Aorta (tissue), 5 donors: ENCODE results near the gene INPP5D. TPM values are rescaled to one million over a fixed set of nuclear protein-coding genes. Genes with fewer than 3 reads are reported as not detected.

Experiments
- ATAC-seq: fragments of 200-7000 bp; cut with Tn5 transposase; one replicate; pipeline ENCODE4 v1.9.1; 2022; ENCODE audit warnings: moderate library complexity; ENCODE audit not compliant: low FRiP score
- DNase-seq, 2 donors: peaks; one replicate each; pipeline ENCODE4 v3.0.0-alpha.2; 2020
- H3K27ac ChIP-seq, 2 donors: one replicate each; pipeline ENCODE4 v1.5.1; 2013; ENCODE audit warnings: low read length in 2 of 2, mild to moderate bottlenecking in 2 of 2, moderate library complexity in 2 of 2, control low read depth in 1 of 2, inconsistent platforms in 1 of 2, low read depth in 1 of 2
- H3K27me3 ChIP-seq, 2 donors: one replicate each; pipeline ENCODE4 v1.6.1; 2013; ENCODE audit warnings: control low read depth in 1 of 2, low read length in 1 of 2, mild to moderate bottlenecking in 1 of 2, moderate library complexity in 1 of 2; ENCODE audit not compliant: insufficient read depth in 2 of 2, control insufficient read depth in 1 of 2
- H3K36me3 ChIP-seq, 2 donors: one replicate each; pipeline ENCODE4 v1.6.1; 2013; ENCODE audit warnings: control low read depth in 1 of 2, low read length in 1 of 2, mild to moderate bottlenecking in 1 of 2; ENCODE audit not compliant: insufficient read depth in 2 of 2, control insufficient read depth in 1 of 2
- H3K4me1 ChIP-seq, 2 donors: one replicate each; pipeline ENCODE4 v1.6.1; 2013; ENCODE audit warnings: low read length in 2 of 2, control low read depth in 1 of 2, mild to moderate bottlenecking in 1 of 2, moderate library complexity in 1 of 2; ENCODE audit not compliant: insufficient read depth in 2 of 2, control insufficient read depth in 1 of 2
- H3K4me3 ChIP-seq, 2 donors: one replicate each; pipeline ENCODE4 v1.5.1; 2013; ENCODE audit warnings: low read length in 2 of 2, control low read depth in 1 of 2, mild to moderate bottlenecking in 1 of 2
- H3K9me3 ChIP-seq: one replicate; pipeline ENCODE4 v1.6.1; 2013; ENCODE audit warnings: mild to moderate bottlenecking, low read length; ENCODE audit not compliant: control insufficient read depth
- WGBS, 2 donors: extraction: QIAGEN DNeasy Blood & Tissue Kit; methylation state at CpG; one replicate each; pipeline ENCODE4 v1.1.7; 2013; 5-methylcytosine and 5-hydroxymethylcytosine counted together
- intact Hi-C, 2 donors: fragments of 100-400 bp; cut with DNase I; formaldehyde crosslinking; loops; one replicate each; pipeline versions ENCODE4 v1.14.2 to v1.15.0; 2022
- polyA plus RNA-seq, 2 donors: library from polyadenylated mRNA; stranded (reverse); fragments of 200-250 nt; gene quantifications; one replicate each; pipeline ENCODE4 v1.2.3, GENCODE V29; 2013
- total RNA-seq, 2 donors: library from RNA; stranded (reverse); fragmentation: NEBNext Ultra II Directional; extraction: Animal tissue kit (Norgen Biotek cat#: 25700); gene quantifications; one replicate each; pipeline ENCODE4 v1.2.1, GENCODE V29; 2021
- donor health status: healthy with polysubstance abuse.
- donor health status: Bipolar disorder and iron deficiency.
- donor health status: DM: no; HTN: no; CAD: no.
- donor health status: DM: no; HTN: no; CAD: no.
- donor health status: DM: yes; HTN: yes; CAD: no.

Gene INPP5D
- total and polyA plus RNA-seq, 4 donors = 0.95 to 51.2 (median 17.2) TPM

DNA sequence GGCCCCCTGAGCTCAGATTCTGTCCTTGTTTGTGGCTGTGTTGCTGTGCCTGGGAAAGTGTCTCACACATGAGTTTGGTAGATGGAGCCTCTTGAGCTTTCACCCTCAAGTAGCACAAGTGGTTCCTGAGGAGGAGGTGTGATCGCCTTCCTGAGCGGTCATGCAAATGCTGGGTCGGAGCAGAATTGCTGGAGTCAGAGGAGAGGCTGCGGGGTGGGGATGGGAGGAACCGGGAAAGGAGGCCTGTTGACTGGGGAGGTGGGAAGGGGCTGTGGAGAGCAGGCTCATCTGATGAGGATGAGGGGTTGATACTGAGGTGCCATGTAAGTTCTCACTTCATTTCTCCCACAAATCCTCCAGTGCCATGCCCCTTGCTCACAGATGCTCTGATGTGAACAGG is 142.9 kb downstream of the INPP5D start:
- Histone ChIP-seq H3K36me3 (no peaks in the 10 kb centered on the region), H3K27me3 (no peaks in the 10 kb centered on the region), H3K9me3 (peaks cover 3% of the 10 kb centered on the region), H3K4me1 (no peaks in the 10 kb centered on the region), H3K4me3 (no peak overlapping the region), H3K27ac (no peak overlapping the region)
- no peak for ATAC-seq
- WGBS, 2 donors = 98% methylated on average over 5 of the region's 5 CpGs
- no peak for DNase-seq
- intact Hi-C loops = no loop called here

GRCh38 chr2:233204286-233204936 is 144.3 kb downstream of the INPP5D start:
- H3K4me3 ChIP-seq = no peak overlapping the region
- 82 to 89% methylated on average over 50 of the region's 50 CpGs for WGBS, 2 donors
- no peaks in the 10 kb centered on the region for H3K4me1 ChIP-seq
- H3K27ac ChIP-seq = no peak overlapping the region
- intact Hi-C loops = no loop called here
- H3K9me3 ChIP-seq = peaks cover 3% of the 10 kb centered on the region
- ATAC-seq = no peak
- H3K36me3 ChIP-seq = no peaks in the 10 kb centered on the region
- H3K27me3 ChIP-seq = no peaks in the 10 kb centered on the region
- no peak for DNase-seq

- H3K4me3 ChIP-seq = no peak overlapping the region
- 81 to 83% methylated on average over 9 to 10 of the region's 10 CpGs for whole genome bisulfite sequencing, 2 donors
- intact Hi-C loops = no loop called here
- H3K27ac ChIP-seq = no peak overlapping the region
- DNase-seq (no peak), ATAC-seq (no peak)
- no peaks in the 10 kb centered on the region for H3K27me3 ChIP-seq
- H3K36me3 ChIP-seq = no peaks in the 10 kb centered on the region
- H3K9me3 ChIP-seq = no peaks in the 10 kb centered on the region
- no peaks in the 10 kb centered on the region for H3K4me1 ChIP-seq
These were observed 148.4 kb downstream of the INPP5D start for GRCh38 chr2:233208382-233209116.

- DNase-seq = no peak
- Histone ChIP-seq H3K27me3 (no peaks in the 10 kb centered on the region), H3K36me3 (no peaks in the 10 kb centered on the region), H3K4me1 (no peaks in the 10 kb centered on the region), H3K4me3 (no peak overlapping the region), H3K9me3 (no peaks in the 10 kb centered on the region), H3K27ac (no peak overlapping the region)
- intact Hi-C loops = no loop called here
- 68 to 72% methylated on average over 4 of the region's 4 CpGs for WGBS, 2 donors
- ATAC-seq = no peak
These were observed 149.0 kb downstream of the INPP5D start for GRCh38 chr2:233209117-233209532.

GRCh38 chr2:233209533-233210171 is 149.5 kb downstream of the INPP5D start:
- WGBS, 2 donors = 37 to 38% methylated on average over 10 of the region's 10 CpGs
- Histone ChIP-seq H3K27ac (peak overlapping the region in 1 of 2 donors; percentile 14), H3K4me3 (no peak overlapping the region), H3K9me3 (no peaks in the 10 kb centered on the region), H3K4me1 (no peaks in the 10 kb centered on the region), H3K27me3 (no peaks in the 10 kb centered on the region), H3K36me3 (no peaks in the 10 kb centered on the region)
- intact Hi-C loops = no loop called here
- ATAC-seq = no peak
- no peak for DNase-seq

DNA sequence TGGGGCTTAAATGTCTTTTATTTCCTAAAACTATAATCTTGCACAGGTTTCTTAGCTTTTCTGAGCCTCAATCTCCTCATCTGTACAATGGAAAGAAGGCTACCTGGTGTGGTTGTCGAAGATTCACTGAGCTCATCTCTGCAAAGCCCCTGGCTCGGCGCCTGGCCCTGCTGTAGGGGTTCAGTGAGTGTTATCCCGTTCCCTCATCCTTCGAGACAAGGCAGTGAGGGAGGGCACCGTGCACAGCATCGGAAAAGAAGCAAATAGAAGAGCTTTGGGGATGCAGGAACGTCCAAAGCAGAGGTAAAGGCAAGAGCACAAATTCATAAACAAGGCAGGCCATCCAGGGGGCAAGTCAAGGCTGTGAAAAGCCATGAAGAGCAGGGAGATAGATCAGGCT is 150.1 kb downstream of the INPP5D start:
- intact Hi-C loops = no loop called here
- Histone ChIP-seq H3K36me3 (no peaks in the 10 kb centered on the region), H3K4me1 (no peaks in the 10 kb centered on the region), H3K9me3 (no peaks in the 10 kb centered on the region), H3K27ac (peak overlapping the region in 1 of 2 donors; percentile 59), H3K27me3 (no peaks in the 10 kb centered on the region), H3K4me3 (no peak overlapping the region)
- 97% methylated on average over 8 of the region's 8 CpGs for WGBS, 2 donors
- DNase-seq (no peak), ATAC-seq (no peak)

DNA sequence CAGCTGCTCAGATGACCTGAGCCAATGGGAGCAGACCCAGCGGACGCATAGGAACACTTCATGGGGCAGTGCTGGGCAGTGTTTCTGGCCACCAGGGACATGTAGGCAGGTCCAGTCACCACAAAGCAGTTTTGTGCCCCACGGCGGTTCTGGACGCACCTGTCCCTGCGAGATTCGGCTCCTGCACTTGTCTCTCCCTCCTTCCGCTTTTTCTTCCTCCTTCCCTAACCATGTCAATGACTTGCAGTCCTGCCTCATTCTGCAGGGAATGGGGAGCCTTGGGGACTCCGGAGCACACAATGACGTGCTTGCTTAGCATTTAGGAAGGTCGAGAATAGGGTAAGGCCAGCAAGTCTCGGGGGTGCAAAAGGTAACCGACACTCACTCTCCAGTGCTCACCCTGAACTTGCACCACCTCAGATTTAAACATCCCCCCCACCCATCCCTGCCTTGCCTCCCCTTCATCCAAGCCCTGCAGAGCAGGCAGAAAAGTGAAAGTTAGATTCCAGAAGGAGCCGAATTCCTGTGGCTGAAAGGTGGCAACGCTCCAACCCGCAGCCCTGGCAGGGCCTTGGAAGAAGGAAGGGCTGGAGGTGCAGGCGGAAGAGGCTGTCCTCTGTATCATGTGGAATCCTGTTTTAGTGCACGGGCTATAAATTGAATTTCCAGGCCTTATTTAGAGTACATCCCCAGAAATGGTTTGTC is 150.9 kb downstream of the INPP5D start:
- Histone ChIP-seq H3K27me3 (no peaks in the 10 kb centered on the region), H3K4me1 (no peaks in the 10 kb centered on the region), H3K36me3 (no peaks in the 10 kb centered on the region), H3K27ac (peak overlapping the region in 1 of 2 donors; percentile 59), H3K4me3 (no peak overlapping the region), H3K9me3 (no peaks in the 10 kb centered on the region)
- intact Hi-C loops = no loop called here
- WGBS, 2 donors = 44 to 48% methylated on average over 18 of the region's 18 CpGs
- ATAC-seq (peak; percentile 73), DNase-seq (peak; percentile 90 to 93)

- H3K4me1 ChIP-seq = no peaks in the 10 kb centered on the region
- no peaks in the 10 kb centered on the region for H3K27me3 ChIP-seq
- no peaks in the 10 kb centered on the region for H3K9me3 ChIP-seq
- 11 to 14% methylated on average over 3 of the region's 3 CpGs for WGBS, 2 donors
- H3K36me3 ChIP-seq = no peaks in the 10 kb centered on the region
- ATAC-seq = peak; percentile 10
- no peak for DNase-seq
- no peak overlapping the region for H3K4me3 ChIP-seq
- peak overlapping the region in 1 of 2 donors; percentile 39 for H3K27ac ChIP-seq
- intact Hi-C loops = no loop called here
These were observed 151.4 kb downstream of the INPP5D start for GRCh38 chr2:233211548-233211895.
